Left renal cortex interstitium (tissue), 4 donors: ENCODE measurements around the gene LPO. TPM values are rescaled to one million over a fixed set of nuclear protein-coding genes. Genes with fewer than 3 reads are reported as not detected.

ENCODE experiments used
- DNase-seq, 4 donors: peaks; one replicate each; pipeline ENCODE4 v3.0.0-alpha.2; 2013; ENCODE audit warnings: low read depth in 4 of 4, low spot score in 2 of 4, missing footprints in 1 of 4
- polyA plus RNA-seq, 4 donors: library from polyadenylated mRNA; unstranded; fragments of 120-200 nt; gene quantifications; one replicate each; pipeline ENCODE4 v1.2.1, GENCODE V29; 2013; ENCODE audit not compliant: insufficient read length in 4 of 4

LPO gene
- polyA plus RNA-seq, 4 donors: 0.16 to 0.25 (median 0.19) TPM; not detected in 1

DNA sequence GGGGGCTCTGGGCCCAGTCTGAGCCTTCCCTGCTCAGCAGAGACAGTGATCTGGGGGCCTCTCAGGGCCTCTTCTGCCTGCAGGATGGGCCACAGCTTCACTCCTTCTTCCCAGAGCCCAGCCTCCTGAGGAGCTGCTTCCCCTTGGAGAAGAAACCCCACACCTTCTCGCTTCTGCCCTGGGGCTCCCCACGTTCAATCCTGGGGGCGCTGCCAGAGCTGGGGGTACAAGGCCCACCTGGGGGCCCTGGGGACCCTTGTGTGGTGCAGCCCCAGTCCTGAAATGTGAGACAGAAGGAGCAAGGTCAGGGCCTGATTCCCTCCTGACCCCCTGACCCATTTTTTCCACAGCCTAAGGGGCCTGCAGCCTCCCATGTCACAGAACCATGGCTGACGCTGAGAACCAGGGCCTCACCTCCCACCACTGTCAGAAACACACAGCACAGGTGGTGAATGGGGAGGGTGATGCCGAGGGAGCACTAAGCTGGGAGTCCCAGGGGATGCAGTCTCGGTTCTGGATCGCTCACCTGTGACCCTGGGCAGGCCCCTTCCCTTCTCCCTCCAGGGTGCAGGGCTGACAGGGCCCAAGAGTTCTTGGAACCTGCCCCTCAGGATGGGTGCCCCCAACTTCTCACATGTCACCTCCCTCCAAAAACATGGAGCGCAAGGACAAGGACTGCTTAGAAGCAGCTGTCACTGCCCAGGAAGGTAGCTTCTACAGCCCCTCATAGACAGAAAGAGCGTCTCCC lies 64.0 kb downstream of the LPO start:
- no peak for DNase-seq

GRCh38 chr17:58302919-58303585 lies 64.7 kb downstream of the LPO start:
- DNase-seq: no peak

DNA sequence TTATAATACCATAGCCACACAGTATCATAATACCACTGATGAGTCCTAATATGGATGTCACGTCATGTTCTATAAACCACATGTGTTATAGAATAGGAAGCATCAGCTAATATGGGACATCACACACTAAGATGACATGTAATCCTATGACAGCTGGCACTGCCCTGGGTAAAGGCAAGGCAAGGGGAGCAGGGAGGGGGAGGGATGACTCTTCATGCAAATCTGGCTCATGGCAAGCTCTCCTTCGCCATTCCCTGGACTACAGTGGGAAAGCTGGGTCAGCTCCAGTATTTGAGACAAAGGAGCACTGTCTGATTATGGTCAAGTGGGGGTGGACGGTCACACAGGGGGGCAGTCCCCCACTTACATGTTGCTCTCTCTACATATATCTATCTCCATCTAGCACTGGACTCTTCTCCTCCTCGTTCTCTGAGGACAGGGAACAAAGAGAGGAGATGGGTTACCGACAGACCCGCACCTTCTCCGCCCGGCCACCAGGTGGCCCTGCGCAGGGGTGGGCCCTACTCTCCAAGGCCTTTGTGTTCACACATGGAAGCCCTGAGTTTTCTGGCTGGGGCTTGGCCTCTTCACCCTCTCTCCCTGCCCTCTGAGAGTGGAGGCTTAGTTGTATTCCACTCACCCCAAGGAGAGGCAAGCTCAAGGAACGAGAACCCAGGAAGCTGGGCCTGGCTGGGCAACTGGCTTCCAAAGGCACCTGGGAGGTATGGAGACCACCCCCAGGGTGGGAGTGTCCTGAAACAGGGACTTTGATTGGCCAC lies 65.8 kb downstream of the LPO start:
- no peak for DNase-seq

DNA sequence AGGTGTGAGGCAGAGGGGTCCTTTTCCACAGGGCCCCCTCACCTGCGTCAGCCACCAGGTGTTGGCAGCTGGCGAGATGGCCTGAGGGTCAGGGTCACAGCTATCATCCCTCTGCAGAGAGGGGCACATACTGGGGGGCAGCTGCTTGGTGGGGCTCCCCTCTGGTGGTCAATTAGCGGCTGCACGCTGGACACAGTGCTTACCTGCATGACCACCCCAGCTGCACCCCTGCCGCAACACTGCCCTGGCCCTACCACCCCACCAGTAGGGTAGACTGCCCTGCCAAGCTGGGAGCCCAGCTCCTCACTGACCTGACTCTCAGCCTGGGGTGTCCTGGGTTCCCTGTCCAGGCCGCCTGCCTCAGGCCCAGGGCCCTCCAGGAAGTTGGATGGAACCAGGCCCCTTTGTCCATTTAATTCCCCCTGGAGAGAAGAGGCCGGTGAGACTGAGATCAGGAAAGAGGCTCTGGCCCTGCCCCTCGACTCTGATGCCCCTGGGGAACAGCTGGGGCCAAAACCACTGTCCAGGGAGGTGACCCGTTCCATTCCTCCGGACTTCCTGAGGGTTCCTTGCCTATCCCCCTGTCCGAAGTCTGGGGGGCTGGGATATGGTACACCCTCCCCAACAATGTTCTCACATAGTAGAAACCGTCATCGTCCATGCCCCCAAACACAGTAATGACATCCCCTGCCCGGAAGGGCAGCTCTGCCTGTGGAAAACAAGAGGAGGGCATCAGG lies 66.5 kb downstream of the LPO start:
- no peak for DNase-seq

DNA sequence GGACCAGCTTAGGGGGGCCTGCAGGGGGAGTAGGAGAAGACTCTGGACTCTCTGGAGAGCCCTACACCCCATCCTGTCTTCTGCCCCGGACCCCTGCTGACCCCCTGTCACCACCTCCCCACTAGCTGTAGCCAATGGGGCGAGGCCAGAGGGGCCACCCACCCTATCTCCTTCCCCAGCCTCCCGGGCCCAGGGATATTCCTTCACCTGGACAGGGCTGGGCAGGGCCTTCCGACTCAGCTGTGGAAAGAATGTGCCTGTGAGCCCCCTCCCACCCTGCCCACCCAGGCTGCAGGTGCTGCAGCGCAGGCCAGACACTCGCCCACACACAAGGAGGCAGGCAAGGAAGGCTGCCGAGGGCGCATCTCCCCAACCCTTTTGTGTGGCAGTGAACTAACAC lies 67.2 kb downstream of the LPO start:
- DNase-seq: no peak

DNA sequence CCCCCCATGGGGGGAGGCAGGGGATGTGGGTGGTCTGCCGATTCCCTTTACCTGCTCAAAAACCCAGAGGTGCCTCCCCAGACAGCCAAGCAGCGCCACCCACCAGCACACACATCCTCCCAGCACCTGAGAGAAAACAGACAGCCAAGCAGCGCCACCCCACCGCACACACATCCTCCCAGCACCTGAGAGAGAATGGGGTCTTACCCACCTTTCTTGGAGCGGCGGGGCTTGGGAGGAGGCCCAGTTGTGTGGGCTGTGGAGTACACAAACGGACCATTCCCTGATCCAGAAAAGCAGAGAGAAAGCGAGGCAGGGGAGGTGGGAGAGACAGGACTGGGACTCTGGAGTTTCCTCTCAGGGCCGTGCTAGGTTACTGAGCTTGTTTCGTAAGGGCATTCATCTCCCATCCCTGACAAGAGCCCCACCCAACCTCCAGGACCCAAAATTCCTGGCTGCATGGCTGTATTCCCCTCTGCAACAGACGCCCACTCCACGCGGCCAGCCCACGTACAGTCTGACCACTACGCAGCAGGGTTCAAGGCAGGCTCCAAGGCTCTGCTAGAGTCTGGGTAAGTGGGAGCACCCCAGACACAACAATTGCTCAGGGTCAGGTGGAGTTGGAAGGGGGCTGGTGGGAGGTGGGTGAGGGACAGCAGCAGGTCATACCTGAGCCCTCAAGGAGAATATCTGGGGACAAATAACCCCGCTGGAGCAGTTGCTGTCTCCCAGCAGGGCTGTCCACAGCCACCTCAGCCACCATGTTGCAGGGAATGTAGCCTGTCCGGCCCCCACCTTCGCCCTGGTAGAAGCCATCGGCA lies 68.0 kb downstream of the LPO start:
- DNase-seq: no peak

GRCh38 chr17:58307468-58308172 lies 69.2 kb downstream of the LPO start:
- DNase-seq: no peak

DNA sequence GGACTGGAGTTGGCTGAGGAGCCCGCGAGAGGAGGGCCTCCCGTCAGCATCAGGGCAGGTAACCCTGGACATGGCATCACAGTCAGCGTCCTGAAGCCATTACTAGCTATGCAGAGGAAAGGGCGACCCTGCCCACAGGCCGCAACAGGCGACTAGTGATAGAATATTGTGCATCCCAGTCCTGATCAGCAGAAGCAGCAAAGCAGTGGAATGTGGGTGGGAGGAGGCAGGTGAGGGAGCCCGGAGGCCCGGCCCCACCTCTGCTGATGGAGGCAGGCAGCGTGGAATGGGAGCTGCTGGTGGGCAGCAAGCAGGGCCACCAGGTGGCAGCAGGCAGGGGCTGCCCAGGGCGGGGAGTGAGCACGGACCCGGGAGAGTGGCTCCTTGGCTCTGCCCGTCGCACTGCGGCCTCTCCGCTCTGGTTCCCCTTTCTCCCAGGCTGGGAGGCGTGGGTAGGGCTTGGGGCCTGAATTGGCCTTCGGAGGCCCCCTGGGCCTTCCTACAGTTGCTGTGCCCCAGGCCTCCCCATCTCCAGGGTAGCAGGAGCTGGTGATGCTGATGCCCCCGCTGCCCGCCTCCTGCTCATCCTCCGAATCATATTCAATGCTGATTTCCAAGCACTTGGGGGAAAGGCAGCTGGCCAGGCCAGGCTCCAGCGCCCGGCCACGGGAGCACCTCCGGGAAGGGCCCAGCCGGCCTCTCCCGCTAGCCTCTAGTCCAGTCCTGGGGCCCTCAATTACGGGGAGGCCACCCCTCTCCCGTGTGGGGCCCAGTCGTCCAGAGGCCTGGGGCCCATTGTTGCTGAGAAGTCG lies 70.0 kb downstream of the LPO start:
- no peak for DNase-seq

GRCh38 chr17:58308985-58309917 lies 70.9 kb downstream of the LPO start:
- DNase-seq: no peak

DNA sequence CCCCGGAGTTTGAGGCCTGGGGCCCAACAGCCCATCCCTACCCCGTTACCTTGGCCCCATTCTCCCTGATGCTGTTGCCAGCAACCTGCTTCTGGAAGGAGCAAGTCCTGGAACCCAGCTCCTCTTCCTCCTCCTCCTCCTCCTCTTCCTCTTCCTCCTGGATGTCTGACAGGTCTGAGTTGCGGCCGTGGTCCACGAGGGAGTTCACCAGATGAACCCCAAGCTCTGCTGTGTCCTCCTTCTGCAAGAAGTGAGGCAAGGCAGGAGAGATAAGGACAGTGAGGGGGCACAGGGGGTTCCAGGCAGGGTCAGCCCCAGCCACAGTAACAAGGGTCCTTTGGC lies 71.5 kb downstream of the LPO start:
- DNase-seq: no peak

DNA sequence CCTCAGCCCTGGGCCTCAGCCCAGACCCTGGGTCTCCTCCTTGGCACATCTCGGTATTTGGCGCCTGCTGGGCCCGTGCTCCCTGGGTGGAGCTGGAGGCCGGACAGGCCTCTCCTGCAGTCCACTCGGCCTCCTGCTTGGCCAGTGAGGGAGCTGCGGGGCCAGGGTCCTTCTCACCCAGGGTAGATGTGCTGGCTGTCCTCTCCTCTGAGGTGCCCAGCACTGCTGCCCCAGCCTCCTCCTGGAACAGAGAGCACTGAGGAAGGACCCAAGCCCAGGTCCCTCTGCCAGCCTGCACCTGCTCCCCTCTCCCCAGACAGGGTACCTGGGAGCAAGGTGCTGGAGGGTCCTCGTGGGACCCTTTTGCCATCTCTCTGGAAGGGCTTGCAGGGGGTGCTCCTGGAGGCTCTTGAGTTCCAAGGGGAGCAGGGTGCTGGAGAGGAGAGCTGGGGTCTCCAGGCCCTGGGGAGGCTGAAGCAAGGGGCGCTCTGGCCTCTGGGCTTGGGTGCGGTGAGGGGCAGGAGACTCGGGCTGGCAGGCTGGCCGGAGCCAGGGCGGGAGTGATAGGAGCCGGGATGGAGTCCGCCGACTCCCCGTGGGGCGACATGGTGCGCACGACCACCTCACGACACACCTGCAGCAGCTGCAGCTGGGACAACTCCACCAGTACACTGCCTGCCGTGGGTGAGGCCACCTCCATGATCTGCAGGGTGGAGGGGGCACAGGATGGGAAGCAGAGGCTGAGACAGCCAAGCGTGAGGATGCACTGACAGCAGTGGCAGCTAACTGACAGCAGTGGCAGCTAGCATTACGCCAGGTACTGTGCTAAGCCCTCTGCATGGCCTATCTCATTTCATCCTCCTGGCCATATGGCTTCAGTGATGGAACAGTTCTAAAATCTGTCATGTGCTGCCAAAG lies 72.4 kb downstream of the LPO start:
- no peak for DNase-seq

DNA sequence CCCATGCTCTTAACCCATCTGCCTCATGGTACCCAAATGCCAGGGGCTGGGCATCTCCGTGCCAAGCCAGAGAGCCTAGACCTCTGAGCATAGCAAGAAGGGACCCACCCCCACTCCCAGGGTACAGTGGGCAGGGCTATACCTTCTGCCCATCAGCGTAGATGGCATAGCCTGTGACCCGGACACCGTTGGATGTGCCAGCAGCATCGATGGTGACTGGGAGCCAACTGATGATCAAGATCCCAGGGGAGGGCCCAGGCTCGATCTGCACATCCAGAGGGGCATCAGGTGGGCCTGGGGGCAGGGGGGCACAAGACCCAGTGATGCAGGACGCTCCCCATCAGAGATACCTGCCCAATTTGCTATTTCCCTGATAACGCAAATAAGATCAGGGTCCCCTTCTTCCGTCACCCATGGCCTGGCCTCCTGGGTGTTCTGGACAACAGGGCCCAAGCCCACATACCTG lies 73.1 kb downstream of the LPO start:
- no peak for DNase-seq

DNA sequence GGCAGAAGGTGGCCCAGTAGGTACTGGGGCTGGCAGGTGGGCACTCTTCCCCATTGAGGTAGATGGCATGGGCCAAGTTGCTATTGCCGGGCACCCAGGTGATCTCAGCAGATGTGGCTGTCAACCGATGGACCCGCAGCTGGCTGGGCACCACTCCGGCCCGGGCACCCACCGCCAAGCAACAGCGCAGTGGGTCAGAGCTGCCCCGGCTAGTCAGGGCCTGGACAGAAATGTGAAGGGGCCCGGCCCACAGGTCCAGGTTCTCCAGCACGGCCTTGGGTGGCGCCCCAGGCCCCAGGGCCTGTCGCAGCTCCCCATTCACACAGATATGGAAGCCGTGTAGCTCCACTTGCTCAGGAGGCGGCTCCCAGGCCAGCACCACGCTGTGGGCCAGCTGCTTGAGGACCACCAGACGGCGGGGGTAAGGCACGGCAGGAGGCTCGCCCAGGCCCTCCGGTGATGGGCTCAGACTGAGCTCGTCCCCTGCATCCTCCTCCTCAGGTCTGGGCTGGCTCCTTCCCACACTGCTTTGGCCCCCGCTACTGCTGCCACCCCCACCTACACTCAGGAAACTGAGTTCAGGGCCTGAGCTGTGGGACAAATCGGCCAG lies 73.7 kb downstream of the LPO start:
- DNase-seq: no peak

GRCh38 chr17:58312829-58313228 lies 74.4 kb downstream of the LPO start:
- DNase-seq: no peak

DNA sequence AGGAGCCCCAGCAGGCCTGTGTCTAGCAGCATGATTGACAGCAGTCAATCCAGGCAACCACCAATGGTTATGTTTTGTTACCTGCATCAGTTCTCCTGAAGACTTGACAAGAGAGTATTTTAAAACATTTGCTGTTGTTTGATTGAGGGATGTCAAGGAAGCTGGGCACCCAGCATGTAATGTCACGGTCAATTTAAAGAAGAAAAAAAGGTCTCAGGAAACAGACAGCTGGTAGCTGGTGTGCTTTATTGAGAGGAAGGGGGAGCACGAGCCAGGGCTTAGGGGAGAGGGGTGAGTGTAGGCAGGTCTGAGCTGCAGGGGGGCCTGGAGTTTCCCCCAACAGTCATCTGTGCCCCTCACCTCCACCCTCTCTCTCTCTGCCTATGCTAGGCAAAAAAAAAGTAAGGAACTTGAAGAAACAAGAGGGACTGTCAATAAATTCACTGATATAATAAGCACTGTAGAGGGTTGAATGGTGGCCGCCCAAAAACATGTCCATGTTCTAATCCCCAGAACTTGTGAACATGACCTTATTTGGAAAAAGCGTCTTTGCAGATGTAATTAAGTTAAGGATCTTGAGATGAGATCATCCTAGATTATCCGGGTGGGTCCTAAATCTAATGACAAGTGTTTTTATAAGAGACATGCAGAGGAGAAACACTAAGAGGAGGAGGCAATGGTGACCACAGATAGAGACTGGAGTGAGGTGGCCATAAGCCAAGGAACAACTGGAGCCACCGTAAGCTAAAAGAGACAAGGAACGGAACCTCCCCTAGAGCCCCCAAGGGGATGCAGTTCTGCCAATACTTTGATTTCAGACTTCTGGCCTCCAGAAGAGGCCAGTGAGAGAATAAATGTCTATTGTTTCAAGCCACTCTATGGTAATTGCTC lies 75.7 kb downstream of the LPO start:
- no peak for DNase-seq
